WTC11 (cell line): ENCODE data around the gene TRIM65.

Source experiments
- FOXK1 ChIP-seq: sonication (generic); formaldehyde crosslinking; IDR thresholded peaks from 2 replicates; pipeline ENCODE4 v1.8.0; 2022; ENCODE audit warnings: mild to moderate bottlenecking, moderate library complexity, missing genetic modification reagents
- JUN ChIP-seq: sonication (generic); formaldehyde crosslinking; IDR thresholded peaks from 2 replicates; pipeline ENCODE4 v1.8.0; 2023; ENCODE audit warnings: mild to moderate bottlenecking, missing genetic modification reagents
- NR2C2 ChIP-seq: sonication (generic); formaldehyde crosslinking; IDR thresholded peaks from 2 replicates; pipeline ENCODE4 v1.8.0; 2022; ENCODE audit warnings: mild to moderate bottlenecking, missing genetic modification reagents
- TF ChIP-seq, protein P1 (sequence below): fragments of 200-600 bp; IDR thresholded peaks from 2 replicates; pipeline ENCODE4 v1.8.0; 2022; ENCODE audit warnings: antibody characterized with exemption
- TF ChIP-seq, protein P2 (sequence below): sonication (generic); formaldehyde crosslinking; IDR thresholded peaks from 2 replicates; pipeline ENCODE4 v1.8.0; 2022; ENCODE audit warnings: mild to moderate bottlenecking, missing genetic modification reagents

DNA sequence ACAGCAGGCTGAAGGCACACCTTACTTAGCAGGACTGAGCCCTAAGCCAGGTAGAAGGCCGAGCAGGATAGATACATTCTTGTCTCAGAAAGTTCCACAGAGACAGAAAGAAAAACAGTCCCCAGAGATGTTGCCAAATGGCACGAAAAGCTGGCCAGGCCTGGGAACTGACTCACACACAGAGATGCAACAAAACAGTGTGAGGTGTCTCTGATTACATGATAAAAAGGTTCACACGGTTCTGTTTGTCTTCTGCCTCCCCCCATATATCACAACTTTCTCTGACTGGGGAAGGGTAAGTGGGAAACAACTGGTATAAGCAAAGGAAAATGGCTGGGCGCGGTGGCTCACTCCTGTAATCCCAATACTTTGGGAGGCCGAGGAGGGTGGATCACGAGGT, 43.3 kb downstream of the TRIM65 start:
- TF ChIP-seq, protein P1, sequence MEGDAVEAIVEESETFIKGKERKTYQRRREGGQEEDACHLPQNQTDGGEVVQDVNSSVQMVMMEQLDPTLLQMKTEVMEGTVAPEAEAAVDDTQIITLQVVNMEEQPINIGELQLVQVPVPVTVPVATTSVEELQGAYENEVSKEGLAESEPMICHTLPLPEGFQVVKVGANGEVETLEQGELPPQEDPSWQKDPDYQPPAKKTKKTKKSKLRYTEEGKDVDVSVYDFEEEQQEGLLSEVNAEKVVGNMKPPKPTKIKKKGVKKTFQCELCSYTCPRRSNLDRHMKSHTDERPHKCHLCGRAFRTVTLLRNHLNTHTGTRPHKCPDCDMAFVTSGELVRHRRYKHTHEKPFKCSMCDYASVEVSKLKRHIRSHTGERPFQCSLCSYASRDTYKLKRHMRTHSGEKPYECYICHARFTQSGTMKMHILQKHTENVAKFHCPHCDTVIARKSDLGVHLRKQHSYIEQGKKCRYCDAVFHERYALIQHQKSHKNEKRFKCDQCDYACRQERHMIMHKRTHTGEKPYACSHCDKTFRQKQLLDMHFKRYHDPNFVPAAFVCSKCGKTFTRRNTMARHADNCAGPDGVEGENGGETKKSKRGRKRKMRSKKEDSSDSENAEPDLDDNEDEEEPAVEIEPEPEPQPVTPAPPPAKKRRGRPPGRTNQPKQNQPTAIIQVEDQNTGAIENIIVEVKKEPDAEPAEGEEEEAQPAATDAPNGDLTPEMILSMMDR = no peak
- no peak for TF ChIP-seq NR2C2
- TF ChIP-seq FOXK1 (CRISPR knock-in tag) = no peak
- TF ChIP-seq JUN (CRISPR knock-in tag) = no peak
- TF ChIP-seq, protein P2, sequence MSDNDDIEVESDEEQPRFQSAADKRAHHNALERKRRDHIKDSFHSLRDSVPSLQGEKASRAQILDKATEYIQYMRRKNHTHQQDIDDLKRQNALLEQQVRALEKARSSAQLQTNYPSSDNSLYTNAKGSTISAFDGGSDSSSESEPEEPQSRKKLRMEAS (CRISPR knock-in tag) = no peak
